ENCODE data around the gene TTC27.
"Not testable (repeated sequence)": the region's sequence is repeated elsewhere in the genome, so short reads cannot be mapped to it uniquely, and the experiment has no call there.

TTC27 gene

DNA sequence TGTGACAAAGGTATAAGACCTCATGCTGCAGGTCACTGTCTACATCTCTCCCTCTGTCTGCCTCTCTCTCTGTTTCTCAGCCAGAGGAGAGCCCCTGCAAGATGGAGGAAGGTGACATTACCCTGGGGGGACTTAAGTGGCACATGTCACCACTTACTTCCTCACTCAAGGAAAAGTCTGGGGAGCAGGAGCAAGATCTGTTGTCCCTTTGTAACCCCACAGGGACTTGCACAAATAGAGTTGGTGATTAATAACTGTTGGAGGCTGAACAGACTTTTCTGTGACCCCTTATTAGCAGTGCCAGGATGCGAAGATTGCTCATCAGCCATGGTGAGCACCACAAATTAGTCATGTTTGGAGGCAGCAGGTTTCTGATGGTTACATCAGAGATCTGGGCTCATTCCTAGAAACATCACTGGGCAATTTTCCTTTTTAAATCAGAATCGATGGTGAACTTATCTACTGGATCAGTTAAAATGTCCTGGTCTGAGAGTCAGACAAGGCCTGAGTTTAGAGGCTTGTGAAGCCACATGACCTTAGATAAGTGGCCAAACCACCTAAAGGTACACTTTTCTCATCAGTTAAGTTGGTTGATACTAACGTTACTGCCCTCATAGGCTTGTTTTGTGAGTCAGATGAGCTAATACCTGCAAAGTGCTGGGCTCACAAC, 237.7 kb downstream of the TTC27 start:
- H3K9me3 ChIP-seq (ENCODE audit: control insufficient read depth, low read length), result no peaks in the 10 kb centered on the region
- H3K27me3 ChIP-seq (replicated peaks; ENCODE audit: control insufficient read depth, insufficient read depth, low read length, poor library complexity, severe bottlenecking), result no peaks in the 10 kb centered on the region
- H3K4me3 ChIP-seq (ENCODE audit: insufficient read depth, low read depth, low read length, poor library complexity, severe bottlenecking), result no peak overlapping the region
- DNase-seq, result no peak
- no peaks in the 10 kb centered on the region for H3K4me1 ChIP-seq (ENCODE audit: control insufficient read depth, insufficient read depth, low read length, poor library complexity, severe bottlenecking)
- no peak overlapping the region for H3K27ac ChIP-seq (ENCODE audit: insufficient read depth, low read length, poor library complexity, severe bottlenecking)
- no peaks in the 10 kb centered on the region for H3K36me3 ChIP-seq (ENCODE audit: control insufficient read depth, insufficient read depth, low read length)

- H3K27ac ChIP-seq (ENCODE audit: insufficient read depth, low read length, poor library complexity, severe bottlenecking); DNase-seq; H3K4me1 ChIP-seq (ENCODE audit: control insufficient read depth, insufficient read depth, low read length, poor library complexity, severe bottlenecking); H3K27me3 ChIP-seq (replicated peaks; ENCODE audit: control insufficient read depth, insufficient read depth, low read length, poor library complexity, severe bottlenecking); H3K4me3 ChIP-seq (ENCODE audit: insufficient read depth, low read depth, low read length, poor library complexity, severe bottlenecking); H3K36me3 ChIP-seq (ENCODE audit: control insufficient read depth, insufficient read depth, low read length); H3K9me3 ChIP-seq (ENCODE audit: control insufficient read depth, low read length): not testable (repeated sequence)
These were observed 238.6 kb downstream of the TTC27 start for GRCh38 chr2:32866462-32866861.
